IMR-90 (cell line): ENCODE results near the gene PI3. TPM values are rescaled to one million over a fixed set of nuclear protein-coding genes. Genes with fewer than 3 reads are reported as not detected.

Source experiments
- ATAC-seq: fragments of 200-7000 bp; cut with Tn5 transposase; 2 replicates; pipeline ENCODE4 v1.9.1; 2020; ENCODE audit warnings: low read depth, mild to moderate bottlenecking, moderate library complexity
- BruUV-seq: library from RNA; stranded (reverse); fragments of 400-500 nt; replicated peaks from 2 replicates; lab custom pipeline; 2021; lab: Mats Ljungman, UMichigan
- CTCF ChIA-PET: fragments of 300-600 bp; formaldehyde crosslinking; extraction: SDS; loops from one replicate; lab custom pipeline; 2021; ENCODE audit warnings: antibody characterized with exemption; lab: Yijun Ruan, JAX
- POLR2A ChIA-PET: fragments of 300-600 bp; sonication (Branson Sonifier 250); formaldehyde crosslinking; loops from one replicate; lab custom pipeline; 2022; ENCODE audit warnings: antibody characterized with exemption; ENCODE audit not compliant: unreplicated experiment; lab: Charles Lee
- DNase-seq: peaks from one replicate; pipeline ENCODE4 v3.0.0; 2013
- H2AFZ ChIP-seq: replicated peaks from 2 replicates; pipeline ENCODE3; 2013; ENCODE audit warnings: low read length, mild to moderate bottlenecking; ENCODE audit not compliant: poor library complexity
- H2AK5ac ChIP-seq: 2 replicates; pipeline ENCODE4 v1.6.1; 2013; ENCODE audit warnings: low read depth, low read length, inconsistent platforms
- H2AK9ac ChIP-seq: replicated peaks from 2 replicates; pipeline ENCODE3; 2013; ENCODE audit warnings: mild to moderate bottlenecking, low read depth, low read length, moderate library complexity; ENCODE audit not compliant: poor library complexity
- H2BK120ac ChIP-seq: 2 replicates; pipeline ENCODE4 v1.6.1; 2013; ENCODE audit warnings: low read depth, low read length, inconsistent platforms
- H2BK15ac ChIP-seq: 3 replicates; pipeline ENCODE4 v1.6.1; 2013; ENCODE audit warnings: low read depth, low read length, inconsistent platforms
- H2BK20ac ChIP-seq: 2 replicates; pipeline ENCODE4 v1.6.1; 2013; ENCODE audit warnings: low read depth, mild to moderate bottlenecking, inconsistent platforms, low read length, moderate library complexity
- H2BK5ac ChIP-seq: 2 replicates; pipeline ENCODE4 v1.6.1; 2013; ENCODE audit warnings: mild to moderate bottlenecking, low read depth, low read length, inconsistent platforms; ENCODE audit not compliant: poor library complexity, severe bottlenecking
- H3K14ac ChIP-seq: replicated peaks from 2 replicates; pipeline ENCODE4 v1.6.1; 2013; ENCODE audit warnings: low read depth, low read length, inconsistent platforms
- H3K18ac ChIP-seq: 2 replicates; pipeline ENCODE4 v1.6.1; 2013; ENCODE audit warnings: low read depth, low read length, control low read depth
- H3K23ac ChIP-seq: 2 replicates; pipeline ENCODE4 v1.6.1; 2013; ENCODE audit warnings: low read depth, low read length, inconsistent platforms
- H3K27ac ChIP-seq: 2 replicates; pipeline ENCODE4 v1.5.1; 2013; ENCODE audit warnings: mild to moderate bottlenecking, control low read depth, low read length; ENCODE audit not compliant: insufficient read depth
- H3K27me3 ChIP-seq: 2 replicates; pipeline ENCODE4 v1.6.1; 2013; ENCODE audit warnings: low read length; ENCODE audit not compliant: control insufficient read depth, insufficient read depth
- H3K36me3 ChIP-seq: 2 replicates; pipeline ENCODE4 v1.6.1; 2013; ENCODE audit warnings: low read length, mixed read lengths; ENCODE audit not compliant: control insufficient read depth, insufficient read depth
- H3K4ac ChIP-seq: 2 replicates; pipeline ENCODE4 v1.6.1; 2013; ENCODE audit warnings: low read depth, low read length, inconsistent platforms
- H3K4me1 ChIP-seq: 2 replicates; pipeline ENCODE4 v1.6.1; 2013; ENCODE audit warnings: low read length, mixed read lengths; ENCODE audit not compliant: control insufficient read depth, insufficient read depth
- H3K4me2 ChIP-seq: 2 replicates; pipeline ENCODE4 v1.6.1; 2013; ENCODE audit warnings: low read depth, mild to moderate bottlenecking, control low read depth, low read length, moderate library complexity
- H3K4me3 ChIP-seq: 2 replicates; pipeline ENCODE4 v1.5.1; 2013; ENCODE audit warnings: low read depth, mild to moderate bottlenecking, control low read depth, low read length, moderate library complexity; ENCODE audit not compliant: insufficient read depth
- H3K56ac ChIP-seq: 2 replicates; pipeline ENCODE4 v1.6.1; 2013; ENCODE audit warnings: low read length, inconsistent platforms; ENCODE audit not compliant: insufficient read depth; ENCODE audit errors: extremely low read depth
- H3K79me1 ChIP-seq, 2 experiments: 2 replicates each; pipeline ENCODE4 v1.6.1; 2013; ENCODE audit warnings: low read length in 2 of 2, inconsistent platforms in 1 of 2, low read depth in 1 of 2
- H3K9ac ChIP-seq: 2 replicates; pipeline ENCODE4 v1.6.1; 2013; ENCODE audit warnings: low read depth, low read length, control low read depth
- H3K9me1 ChIP-seq: 2 replicates; pipeline ENCODE4 v1.6.1; 2013; ENCODE audit warnings: low read length, inconsistent platforms; ENCODE audit not compliant: insufficient read depth
- H3K9me3 ChIP-seq: 2 replicates; pipeline ENCODE4 v1.6.1; 2013; ENCODE audit warnings: low read length; ENCODE audit not compliant: control insufficient read depth, insufficient read depth
- H4K20me1 ChIP-seq: 2 replicates; pipeline ENCODE4 v1.6.1; 2013; ENCODE audit warnings: low read length, inconsistent platforms; ENCODE audit not compliant: insufficient read depth
- H4K5ac ChIP-seq: 2 replicates; pipeline ENCODE4 v1.6.1; 2013; ENCODE audit warnings: mild to moderate bottlenecking, low read depth, low read length, control low read depth
- H4K8ac ChIP-seq, 2 experiments: 2 replicates each; pipeline ENCODE4 v1.6.1; 2013; ENCODE audit warnings: low read depth in 2 of 2, low read length in 2 of 2, control low read depth in 1 of 2, inconsistent platforms in 1 of 2
- H4K91ac ChIP-seq: 2 replicates; pipeline ENCODE4 v1.6.1; 2013; ENCODE audit warnings: low read depth, low read length, inconsistent platforms; ENCODE audit not compliant: insufficient read depth
- BHLHE40 ChIP-seq: fragments of 150-350 bp; IDR thresholded peaks from 2 replicates; pipeline ENCODE4 v1.6.1; 2016; ENCODE audit warnings: mild to moderate bottlenecking, low read depth, low read length
- CEBPB ChIP-seq: IDR thresholded peaks from 2 replicates; pipeline ENCODE4 v1.6.1; 2012; ENCODE audit warnings: low read depth, low read length, improper control_type of control experiment
- CHD1 ChIP-seq: IDR thresholded peaks from 2 replicates; pipeline ENCODE4 v1.6.1; 2012; ENCODE audit warnings: low read depth, low read length, improper control_type of control experiment
- CTCF ChIP-seq: conservative IDR thresholded peaks from 2 replicates; pipeline ENCODE4 v1.5.1; 2012; ENCODE audit warnings: mild to moderate bottlenecking, low read depth, low read length, improper control_type of control experiment
- ELK1 ChIP-seq: fragments of 150-350 bp; IDR thresholded peaks from 2 replicates; pipeline ENCODE4 v1.6.1; 2016; ENCODE audit warnings: low read depth, mild to moderate bottlenecking, low read length, moderate library complexity, borderline replicate concordance
- MAFK ChIP-seq: IDR thresholded peaks from 2 replicates; pipeline ENCODE4 v1.6.1; 2012; ENCODE audit warnings: low read depth, low read length, improper control_type of control experiment
- MAZ ChIP-seq: IDR thresholded peaks from 2 replicates; pipeline ENCODE4 v1.6.1; 2012; ENCODE audit warnings: low read depth, mild to moderate bottlenecking, low read length, improper control_type of control experiment, moderate library complexity, borderline replicate concordance
- MXI1 ChIP-seq: IDR thresholded peaks from 2 replicates; pipeline ENCODE4 v1.6.1; 2012; ENCODE audit warnings: low read depth, mild to moderate bottlenecking, low read length, moderate library complexity, borderline replicate concordance
- NFE2L2 ChIP-seq: fragments of 150-350 bp; IDR thresholded peaks from 2 replicates; pipeline ENCODE4 v1.6.1; 2016; ENCODE audit warnings: low read depth, mild to moderate bottlenecking, low read length
- POLR2A ChIP-seq: IDR thresholded peaks from 2 replicates; pipeline ENCODE4 v1.6.1; 2012; ENCODE audit warnings: mild to moderate bottlenecking, low read depth, low read length
- RAD21 ChIP-seq: IDR thresholded peaks from 2 replicates; pipeline ENCODE4 v1.6.1; 2012; ENCODE audit warnings: low read length, improper control_type of control experiment
- RCOR1 ChIP-seq: IDR thresholded peaks from 2 replicates; pipeline ENCODE4 v1.6.1; 2012; ENCODE audit warnings: mild to moderate bottlenecking, low read length, improper control_type of control experiment; ENCODE audit not compliant: insufficient replicate concordance
- RFX5 ChIP-seq: IDR thresholded peaks from 2 replicates; pipeline ENCODE4 v1.8.0; 2012; ENCODE audit warnings: low read depth, mild to moderate bottlenecking, low read length, moderate library complexity
- USF2 ChIP-seq: fragments of 150-350 bp; IDR thresholded peaks from 2 replicates; pipeline ENCODE4 v1.6.1; 2017; ENCODE audit warnings: mild to moderate bottlenecking, antibody characterized with exemption, low read length, low read depth
- WGBS, 2 experiments: methylation state at CpG; one replicate each; pipeline versions ENCODE4 v1.1.5 to v1.1.7; 2013; ENCODE audit warnings: missing lambda C conversion rate in 2 of 2; ENCODE audit not compliant: insufficient read length in 1 of 2; ENCODE audit errors: extremely low coverage in 2 of 2; 5-methylcytosine and 5-hydroxymethylcytosine counted together
- dilution Hi-C: fragments of 300-500 bp; cut with HindIII; formaldehyde crosslinking; loops from one replicate; pipeline ENCODE4 v1.14.3; 2018; ENCODE audit warnings: low sequenced_read_pairs; ENCODE audit not compliant: unreplicated experiment
- in situ Hi-C: fragments of 300-500 bp; cut with MboI; formaldehyde crosslinking; loops from 3 replicates; pipeline ENCODE4 v1.14.3; 2019; ENCODE audit warnings: low sequenced_read_pairs, inconsistent platforms, mixed read lengths
- intact Hi-C: fragments of 100-400 bp; cut with micrococcal nuclease; formaldehyde crosslinking; loops from 2 replicates; pipeline ENCODE4 v1.10.0; 2022
- polyA plus RNA-seq, 3 experiments: library from polyadenylated mRNA; depleted of rRNA; stranded (reverse); fragments of >200 nt; gene quantifications; 2 replicates each; pipeline ENCODE4 v1.2.3, GENCODE V29; 2012; ENCODE audit warnings: low replicate concordance in 1 of 3
- total RNA-seq: library from RNA; depleted of rRNA; stranded (reverse); fragments of >200 nt; gene quantifications from 2 replicates; pipeline ENCODE4 v1.2.3, GENCODE V29; 2012

Gene PI3
- total and polyA plus RNA-seq, 2 of the 4 experiments (the other 2 are of a cell fraction), result not detected

- DNase-seq, result peak; percentile 5
- dilution Hi-C loops, result no loop called here
These were observed 20.5 kb upstream of the PI3 start for GRCh38 chr20:45154183-45154582.

More at GRCh38 chr20:45154183-45154582, 20.5 kb upstream of the PI3 start:
- Histone ChIP-seq H3K9me1 (no peaks in the 10 kb centered on the region), H4K20me1 (no peaks in the 10 kb centered on the region), H3K4me2 (no peak overlapping the region), H2AFZ (no peak overlapping the region), H2AK5ac (no peak overlapping the region), H3K14ac (no peak overlapping the region), H3K4ac (no peak overlapping the region), H3K27me3 (peaks cover 7% of the 10 kb centered on the region), H3K27ac (no peak overlapping the region), H3K9ac (no peak overlapping the region), H4K5ac (no peak overlapping the region), H3K18ac (no peak overlapping the region), H2BK120ac (no peak overlapping the region), H2BK5ac (no peak overlapping the region), H3K4me1 (peaks cover 2% of the 10 kb centered on the region; the same call in 1 of the 2 replicates), H3K4me3 (no peak overlapping the region), H3K23ac (no peak overlapping the region), H3K56ac (no peak overlapping the region), H3K79me1 (no peaks in the 10 kb centered on the region), H4K91ac (no peak overlapping the region), H2AK9ac (no peak overlapping the region), H4K8ac (no peak overlapping the region), H2BK15ac (no peak overlapping the region), H2BK20ac (no peak overlapping the region), H3K9me3 (no peaks in the 10 kb centered on the region), H3K36me3 (no peaks in the 10 kb centered on the region)
- in situ Hi-C loops (no loop called here), intact Hi-C loops (no loop called here)
- no peak for ATAC-seq
- TF ChIP-seq CEBPB, result no peak
- TF ChIP-seq RAD21, result peak; percentile 30
- TF ChIP-seq MAFK, result no peak
- TF ChIP-seq MAZ, result no peak
- no peak for TF ChIP-seq ELK1
- no peak for TF ChIP-seq USF2
- no peak for TF ChIP-seq RFX5
- TF ChIP-seq MXI1, result no peak
- TF ChIP-seq POLR2A, result no peak
- TF ChIP-seq CTCF, result 0 out of 2 replicates have a peak, but pooled peaks have one; percentile 9
- no peak for TF ChIP-seq BHLHE40
- no peak for TF ChIP-seq RCOR1
- TF ChIP-seq CHD1, result no peak
- no peak for TF ChIP-seq NFE2L2
- ChIA-PET CTCF (no interaction called here), POLR2A (no interaction called here)
- no TSS peak for BruUV-seq
- 33% methylated on average over 1 of the region's 3 CpGs; no CpG with 5 or more reads in 1 of the 2 experiments for WGBS, 2 experiments
